Renal cortex interstitium (tissue), 11 donors: ENCODE results near the gene CABP2. TPM values are rescaled to one million over a fixed set of nuclear protein-coding genes. Genes with fewer than 3 reads are reported as not detected.
A peak's percentile ranks its signal among the peaks of the same experiment; 100 is the strongest.
"Not testable (repeated sequence)": the region's sequence is repeated elsewhere in the genome, so short reads cannot be mapped to it uniquely, and the experiment has no call there.

ENCODE experiments used
- DNase-seq, 11 donors: peaks; one replicate each; pipeline ENCODE4 v3.0.0-alpha.2; 2013; ENCODE audit warnings: low read depth in 9 of 11, low spot score in 4 of 11; ENCODE audit errors: extremely low read depth in 1 of 11
- polyA plus RNA-seq, 3 donors: library from polyadenylated mRNA; unstranded; fragments of 120-200 nt; gene quantifications; one replicate each; pipeline ENCODE4 v1.2.1, GENCODE V29; 2013; ENCODE audit not compliant: insufficient read length in 3 of 3

The CABP2 gene
- polyA plus RNA-seq, 3 donors = 0.29 TPM; not detected in 2

DNA sequence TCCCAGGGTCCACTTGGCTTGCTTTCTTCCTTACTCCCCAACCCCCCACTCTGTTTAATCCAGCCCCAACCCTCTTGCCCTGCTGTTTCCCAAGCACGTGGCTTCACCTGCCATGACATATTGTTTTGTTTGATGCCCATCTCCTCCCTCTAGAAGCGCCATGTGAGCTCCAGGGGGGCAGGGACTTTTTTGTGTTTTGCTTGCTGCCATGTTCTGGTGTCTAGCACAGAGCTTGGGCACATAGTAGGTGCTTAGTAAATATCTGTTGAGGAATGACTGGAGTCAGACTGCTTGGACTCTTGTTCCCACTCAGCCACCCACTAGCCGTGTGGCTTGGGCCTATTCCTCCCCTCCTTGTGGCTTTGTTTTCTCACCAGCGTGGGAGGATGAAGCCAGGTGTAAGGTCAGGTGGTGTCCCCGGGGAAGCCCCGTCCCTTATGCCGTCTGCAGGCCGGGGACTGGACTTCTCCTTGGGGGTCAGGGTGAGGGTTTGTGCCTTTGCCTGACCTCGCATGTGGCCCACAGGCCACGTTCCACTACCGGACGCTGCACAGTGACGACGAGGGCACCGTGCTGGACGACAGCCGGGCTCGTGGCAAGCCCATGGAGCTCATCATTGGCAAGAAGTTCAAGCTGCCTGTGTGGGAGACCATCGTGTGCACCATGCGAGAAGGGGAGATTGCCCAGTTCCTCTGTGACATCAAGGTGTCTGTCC is 36.6 kb downstream of the CABP2 start:
- DNase-seq = no peak

DNA sequence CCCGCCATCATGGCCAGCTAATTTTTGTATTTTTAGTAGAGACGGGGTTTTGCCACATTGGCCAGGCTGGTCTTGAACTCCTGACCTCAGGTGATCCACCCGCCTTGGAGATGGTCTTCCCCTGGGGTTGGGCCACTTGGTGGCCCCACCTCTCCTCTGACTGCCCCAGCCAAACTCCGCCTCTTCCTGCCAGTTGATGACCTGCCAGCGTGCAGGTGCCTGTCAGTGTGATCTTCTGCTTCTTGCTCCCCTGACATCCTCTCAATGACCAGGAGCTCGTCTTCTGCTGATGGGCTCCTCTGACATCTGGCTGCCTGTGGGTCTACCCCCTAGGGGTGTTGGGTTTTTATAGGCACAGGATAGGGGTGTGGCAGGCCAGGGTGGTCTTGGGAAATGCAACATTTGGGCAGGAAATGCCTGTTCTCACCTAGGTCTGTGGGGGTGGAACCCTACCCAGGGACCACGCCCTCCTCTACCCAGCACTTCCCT is 37.3 kb downstream of the CABP2 start:
- DNase-seq = not testable (repeated sequence)

DNA sequence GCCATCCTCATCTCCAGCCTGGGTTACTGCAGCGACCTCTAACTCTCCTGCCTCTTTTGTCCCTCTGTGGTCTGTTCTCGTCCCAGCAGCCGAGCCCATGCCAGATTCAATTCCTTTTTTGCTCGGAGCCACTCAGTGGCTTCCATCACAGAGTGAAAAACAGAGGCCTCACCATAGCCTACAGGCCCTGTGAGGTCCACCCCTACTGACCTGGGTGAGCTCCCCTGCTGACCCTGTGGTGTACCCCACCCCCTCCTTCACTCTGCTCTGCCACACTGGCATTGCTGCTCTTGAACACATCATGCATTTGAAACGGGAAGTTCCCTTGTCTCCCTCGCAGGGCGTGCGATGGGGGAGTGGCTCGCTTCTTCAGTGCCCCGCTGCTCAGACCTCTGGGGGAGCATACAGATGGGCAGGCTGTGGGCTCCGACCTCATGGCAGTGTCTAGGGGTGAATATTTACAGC is 38.4 kb downstream of the CABP2 start:
- no peak for DNase-seq

DNA sequence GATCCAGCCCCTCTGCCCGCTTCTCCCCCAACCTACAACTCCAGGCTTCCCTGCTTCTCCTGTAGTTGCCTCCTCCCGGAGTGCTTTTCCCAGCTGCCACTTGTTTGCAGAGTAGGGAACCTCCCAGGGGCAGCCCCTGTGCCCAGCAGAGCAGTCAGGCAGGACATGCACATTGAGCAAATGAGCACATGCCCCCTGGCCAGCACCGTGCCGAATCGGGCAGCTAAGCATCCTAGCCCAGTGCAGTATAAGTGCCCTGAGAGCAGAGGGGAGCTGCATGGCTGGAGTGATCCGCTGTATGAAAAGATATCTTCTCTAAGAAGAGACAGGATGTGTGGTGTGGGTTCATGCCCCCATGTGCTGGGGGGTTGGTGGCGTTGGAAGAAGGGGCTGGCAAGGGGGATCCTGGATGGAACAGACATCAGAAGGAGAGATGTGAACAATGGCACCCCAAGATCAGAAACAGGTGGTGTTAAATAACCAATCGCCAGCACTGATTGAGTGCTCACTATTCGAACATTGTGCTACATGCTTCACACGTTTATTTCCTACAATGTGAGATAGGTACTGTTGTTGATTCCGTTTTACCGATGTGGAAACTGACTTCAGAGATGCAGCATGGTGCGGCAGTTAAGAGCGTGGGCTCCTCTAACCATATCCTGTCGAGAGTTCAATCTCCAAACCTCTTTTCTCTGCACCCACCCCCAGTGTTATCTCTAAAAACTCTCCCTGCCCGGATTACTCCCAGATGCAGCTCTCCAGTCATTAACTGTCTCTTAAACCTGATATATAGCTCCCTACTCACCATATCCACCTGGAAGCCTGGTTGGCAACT is 39.2 kb downstream of the CABP2 start:
- DNase-seq = no peak

DNA sequence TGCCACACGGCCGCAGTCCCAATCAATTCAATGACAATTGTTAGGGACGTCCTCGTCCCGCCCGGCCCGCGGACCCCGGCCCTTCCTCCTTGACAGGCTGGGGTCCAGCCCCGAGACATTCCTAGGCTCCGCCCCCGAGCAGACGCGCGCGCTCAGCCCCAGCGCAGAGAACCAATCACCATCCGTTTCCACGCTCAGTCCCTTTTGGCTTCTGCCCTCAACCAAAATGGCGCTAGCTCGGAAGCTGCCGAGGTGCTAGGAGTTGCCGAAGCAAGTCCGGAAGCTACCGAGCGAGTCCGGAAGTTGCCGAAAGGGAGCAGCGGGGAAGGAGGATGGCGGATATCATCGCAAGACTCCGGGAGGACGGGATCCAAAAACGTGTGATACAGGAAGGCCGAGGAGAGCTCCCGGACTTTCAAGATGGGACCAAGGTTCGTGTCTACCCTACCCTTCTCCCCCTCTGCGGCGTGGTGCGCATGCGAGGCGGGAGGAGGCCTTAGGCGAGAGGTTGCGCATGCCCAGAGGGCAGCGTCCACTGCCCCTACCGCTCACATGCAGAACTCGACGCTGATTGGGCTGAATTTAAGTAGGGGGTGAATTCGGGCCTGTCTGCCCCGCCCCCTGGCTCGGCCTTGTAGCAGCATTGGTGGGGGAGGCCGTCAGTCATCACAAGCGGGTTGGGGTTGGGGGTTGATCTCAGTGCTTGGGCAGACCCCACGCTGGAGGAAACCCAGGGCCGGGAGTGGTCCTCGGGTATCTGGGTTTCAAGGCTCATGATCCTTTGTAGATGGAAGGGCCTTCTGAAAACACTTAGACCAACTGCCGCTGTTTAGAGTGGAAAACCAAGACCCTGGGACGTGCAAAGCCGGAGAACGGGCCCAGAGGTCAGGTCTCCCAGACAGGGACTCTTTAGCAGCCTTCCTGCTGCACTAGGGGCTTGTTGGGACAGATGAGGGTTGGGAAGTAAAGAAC is 40.1 kb downstream of the CABP2 start, which contains the start of gene AIP:
AIP (plus strand) TSS at position 200 of the 972 bp plus-strand sequence; CDS start at position 333, 133 bp downstream.
- peak; percentile 95 to 99 (median 97) for DNase-seq

DNA sequence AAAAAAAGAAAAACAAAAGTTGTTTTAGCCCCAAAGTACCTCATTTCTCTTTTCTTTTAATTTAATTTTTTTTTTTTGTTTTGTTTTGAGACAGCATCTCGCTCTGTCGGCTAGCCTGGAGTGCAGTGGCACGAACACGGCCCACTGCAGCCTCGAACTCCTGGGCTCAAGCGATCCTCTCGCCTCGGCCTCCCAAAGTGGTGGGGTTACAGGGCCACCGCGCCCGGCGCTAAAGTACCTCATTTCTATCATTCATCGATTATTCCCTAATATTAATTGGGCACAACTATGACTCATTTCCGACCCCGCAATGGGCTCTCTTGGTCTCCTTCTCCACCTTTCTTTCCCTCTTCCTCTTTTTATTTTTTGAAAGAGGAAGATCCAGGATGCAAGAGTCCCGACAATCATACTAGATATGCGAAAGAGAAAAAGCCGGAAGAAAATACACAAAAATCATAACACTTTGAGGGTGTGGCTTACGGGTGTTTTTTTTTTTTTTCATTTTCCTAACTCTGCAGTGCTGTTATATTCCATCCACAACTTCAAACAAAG is 40.9 kb downstream of the CABP2 start:
- DNase-seq = no peak

DNA sequence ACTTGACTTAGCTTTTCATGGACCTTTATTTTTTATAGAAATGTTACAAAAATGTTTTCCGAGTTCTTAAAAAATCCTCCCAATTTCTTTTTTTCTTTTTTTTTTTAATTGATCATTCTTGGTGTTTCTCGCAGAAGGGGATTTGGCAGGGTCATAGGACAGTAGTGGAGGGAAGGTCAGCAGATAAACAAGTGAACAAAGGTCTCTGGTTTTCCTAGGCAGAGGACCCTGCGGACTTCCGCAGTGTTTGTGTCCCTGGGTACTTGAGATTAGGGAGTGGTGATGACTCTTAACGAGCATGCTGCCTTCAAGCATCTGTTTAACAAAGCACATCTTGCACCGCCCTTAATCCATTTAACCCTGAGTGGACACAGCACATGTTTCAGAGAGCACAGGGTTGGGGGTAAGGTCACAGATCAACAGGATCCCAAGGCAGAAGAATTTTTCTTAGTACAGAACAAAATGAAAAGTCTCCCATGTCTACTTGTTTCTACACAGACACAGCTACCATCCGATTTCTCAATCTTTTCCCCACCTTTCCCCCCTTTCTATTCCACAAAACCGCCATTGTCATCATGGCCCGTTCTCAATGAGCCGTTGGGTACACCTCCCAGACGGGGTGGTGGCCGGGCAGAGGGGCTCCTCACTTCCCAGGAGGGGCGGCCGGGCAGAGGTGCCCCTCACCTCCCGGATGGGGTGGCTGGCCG is 45.7 kb downstream of the CABP2 start:
- DNase-seq = not testable (repeated sequence)

DNA sequence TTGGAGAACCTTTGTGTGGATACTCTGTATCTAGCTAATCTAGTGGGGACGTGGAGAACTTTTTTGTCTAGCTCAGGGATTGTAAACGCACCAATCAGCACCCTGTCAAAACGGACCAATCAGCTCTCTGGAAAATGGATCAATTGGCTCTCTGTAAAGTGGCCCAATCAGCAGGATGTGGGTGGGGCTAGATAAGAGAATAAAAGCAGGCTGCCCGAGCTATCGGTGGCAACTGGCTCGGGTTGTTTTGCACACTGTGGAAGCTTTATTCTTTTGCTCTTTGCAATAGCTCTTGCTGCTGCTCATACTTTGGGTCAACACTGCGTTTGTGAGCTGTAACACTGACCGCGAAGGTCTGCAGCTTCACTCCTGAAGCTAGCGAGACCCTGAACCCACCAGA is 46.6 kb downstream of the CABP2 start:
- DNase-seq = not testable (repeated sequence)

DNA sequence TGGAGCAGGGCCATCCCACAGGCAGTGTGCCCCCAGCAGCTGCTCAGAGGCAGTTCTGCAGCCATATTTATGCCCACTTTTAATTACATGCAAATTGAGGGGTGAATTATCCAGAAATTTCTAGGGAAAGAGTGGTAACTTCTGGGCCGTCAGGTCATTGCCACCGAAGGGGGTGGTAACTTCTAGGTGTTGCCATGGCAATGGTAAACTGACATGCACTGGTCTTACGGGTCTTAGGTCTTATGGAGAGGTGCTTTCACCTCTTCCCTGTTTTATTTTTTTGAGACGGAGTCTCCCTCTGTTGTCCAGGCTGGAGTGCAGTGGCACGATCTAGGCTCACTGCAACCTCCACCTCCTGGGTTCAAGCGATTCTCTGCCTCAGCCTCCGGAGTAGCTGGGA is 50.4 kb downstream of the CABP2 start:
- no peak for DNase-seq

DNA sequence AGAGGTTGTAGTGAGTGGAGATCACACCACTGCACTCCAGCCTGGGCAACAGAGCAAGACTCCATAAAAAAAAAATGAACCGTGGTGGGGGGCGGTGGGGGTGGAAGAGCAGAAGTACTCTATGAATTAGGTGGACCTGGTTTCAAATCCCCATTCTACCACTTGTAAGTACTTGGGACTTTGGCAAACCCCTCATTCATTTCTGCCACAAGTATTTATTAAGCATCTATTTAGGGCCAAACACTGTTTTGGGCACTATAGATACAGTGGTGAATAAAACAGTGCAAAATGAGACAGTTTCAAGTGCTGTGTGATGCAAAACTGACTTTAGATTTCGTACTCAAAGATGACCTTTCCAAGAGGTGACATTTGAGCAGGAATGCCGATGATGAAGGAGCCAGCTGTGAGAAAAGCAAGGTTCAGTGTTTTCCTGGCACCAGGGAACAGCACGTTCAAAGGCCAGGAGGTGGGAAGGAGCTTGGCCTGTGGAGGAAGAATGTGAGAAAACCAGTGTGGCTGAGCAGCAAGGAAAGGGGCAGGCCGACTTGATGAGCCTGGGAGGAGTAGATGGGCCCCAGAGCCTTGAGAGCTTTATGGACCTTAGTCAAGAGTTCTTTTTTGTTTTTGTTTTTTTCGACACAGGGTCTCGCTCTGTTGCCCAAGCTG is 52.8 kb downstream of the CABP2 start:
- DNase-seq = no peak

DNA sequence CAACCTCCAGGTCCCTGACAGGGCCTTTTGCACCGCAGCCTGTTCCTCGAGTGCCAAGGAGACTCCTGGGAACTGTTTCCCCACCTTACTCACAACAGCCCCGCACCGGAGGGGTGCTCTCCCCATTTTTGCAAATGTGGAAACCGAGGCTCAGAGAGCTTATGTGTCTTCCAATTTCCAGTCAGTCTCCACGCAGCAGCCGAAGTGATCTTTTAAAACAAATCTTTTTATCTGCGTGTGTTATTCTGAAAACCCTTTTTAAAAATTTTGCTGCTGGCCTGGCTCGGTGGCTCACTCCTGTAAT is 53.8 kb downstream of the CABP2 start:
- DNase-seq = no peak

Other genes starting within 250 kb of the CABP2 start
- 10 to 100 TPM; 21.5 to 48.5 (median 30.5) TPM for gene ANKRD13D, start 234.1 kb downstream of the CABP2 start, polyA plus RNA-seq
- gene SSH3, start 219.9 kb downstream of the CABP2 start, polyA plus RNA-seq = 10 to 100 TPM; 19.1 to 32.6 (median 23.1) TPM
- 10 to 100 TPM; 16.3 to 38.7 (median 26.0) TPM for gene POLD4, start 169.9 kb downstream of the CABP2 start, polyA plus RNA-seq
- 1 to 10 TPM; 4.3 to 8.0 (median 5.9) TPM for gene CLCF1, start 149.8 kb downstream of the CABP2 start, polyA plus RNA-seq
- 10 to 100 TPM; 21.8 to 33.9 (median 31.2) TPM for gene RAD9A, start 131.5 kb downstream of the CABP2 start, polyA plus RNA-seq
- 100 to 1,000 TPM; 149 to 172 (median 156) TPM for gene PPP1CA, start 121.6 kb downstream of the CABP2 start, polyA plus RNA-seq
- 10 to 100 TPM in 1 of 3 donors, 1 to 10 TPM in 2; 4.5 to 10.5 (median 6.7) TPM for gene TBC1D10C, start 119.4 kb downstream of the CABP2 start, polyA plus RNA-seq
- gene CARNS1, start 107.8 kb downstream of the CABP2 start, polyA plus RNA-seq = 1 to 10 TPM; 2.0 to 5.2 (median 2.7) TPM
- gene RPS6KB2, start 95.0 kb downstream of the CABP2 start, polyA plus RNA-seq = 10 to 100 TPM; 40.3 to 47.0 (median 41.2) TPM
- gene PTPRCAP, start 85.8 kb downstream of the CABP2 start, polyA plus RNA-seq = 1 to 10 TPM; 1.3 to 3.5 (median 2.4) TPM
- 10 to 100 TPM; 53.5 to 82.1 (median 75.7) TPM for gene CORO1B, start 80.0 kb downstream of the CABP2 start, polyA plus RNA-seq
- gene GPR152, start 70.7 kb downstream of the CABP2 start, polyA plus RNA-seq = not detected
- 1 to 10 TPM in 1 of 3 donors, under 1 TPM in 2; 0.26 to 1.2 (median 0.55) TPM for gene CABP4, start 68.1 kb downstream of the CABP2 start, polyA plus RNA-seq
- gene TMEM134, start 54.2 kb downstream of the CABP2 start, polyA plus RNA-seq = 10 to 100 TPM; 40.3 to 67.0 (median 54.6) TPM
- 10 to 100 TPM; 55.9 to 77.0 (median 63.1) TPM for gene AIP, start 40.4 kb downstream of the CABP2 start, polyA plus RNA-seq
- 10 to 100 TPM; 28.5 to 49.4 (median 35.4) TPM for gene PITPNM1, start 18.1 kb downstream of the CABP2 start, polyA plus RNA-seq
- 10 to 100 TPM; 37.7 to 69.5 (median 52.5) TPM for gene CDK2AP2, start 15.3 kb downstream of the CABP2 start, polyA plus RNA-seq
- gene GSTP1, start 60.4 kb upstream of the CABP2 start, polyA plus RNA-seq = 100 to 1,000 TPM; 697 to 788 (median 758) TPM
- gene NDUFV1, start 83.5 kb upstream of the CABP2 start, polyA plus RNA-seq = 100 to 1,000 TPM; 165 to 248 (median 201) TPM
- 1 to 10 TPM; 2.5 to 7.1 (median 7.0) TPM for gene NUDT8, start 106.5 kb upstream of the CABP2 start, polyA plus RNA-seq
- under 1 TPM in 2 of 3 donors, not detected in 1; 0.06 to 0.09 TPM for gene TBX10, start 116.3 kb upstream of the CABP2 start, polyA plus RNA-seq
- gene ACY3, start 127.3 kb upstream of the CABP2 start, polyA plus RNA-seq = 10 to 100 TPM; 19.3 to 35.5 (median 26.3) TPM
- 1 to 10 TPM; 1.6 to 3.0 (median 2.1) TPM for gene ALDH3B2, start 151.2 kb upstream of the CABP2 start, polyA plus RNA-seq